Calu3 (cell line): Measurements from ENCODE around the gene EVPL. TPM values are rescaled to one million over a fixed set of nuclear protein-coding genes. Genes with fewer than 3 reads are reported as not detected.

Experiments used
- BruUV-seq: library from RNA; stranded (reverse); fragments of 400-500 nt; replicated peaks from 2 replicates; lab custom pipeline; 2021; lab: Mats Ljungman, UMichigan
- CTCF ChIA-PET: fragments of 300-600 bp; sonication (Branson Sonifier 250); formaldehyde crosslinking; loops from one replicate; lab custom pipeline; 2022; ENCODE audit warnings: antibody characterized with exemption; lab: Charles Lee
- DNase-seq: peaks from one replicate; pipeline ENCODE4 v3.0.0; 2022
- H3K27ac Mint-ChIP-seq: one replicate; pipeline ENCODE4 v1.8.0; 2022; ENCODE audit warnings: mixed read lengths; ENCODE audit not compliant: unreplicated experiment
- H3K27me3 Mint-ChIP-seq: one replicate; pipeline ENCODE4 v1.8.0; 2022; ENCODE audit warnings: mixed read lengths; ENCODE audit not compliant: unreplicated experiment
- H3K36me3 Mint-ChIP-seq: one replicate; pipeline ENCODE4 v1.8.0; 2022; ENCODE audit warnings: mild to moderate bottlenecking, moderate library complexity, mixed read lengths; ENCODE audit not compliant: insufficient read depth, unreplicated experiment
- H3K4me1 Mint-ChIP-seq: one replicate; pipeline ENCODE4 v1.8.0; 2022; ENCODE audit warnings: mild to moderate bottlenecking, low read depth, mixed read lengths; ENCODE audit not compliant: unreplicated experiment
- H3K4me3 Mint-ChIP-seq: one replicate; pipeline ENCODE4 v1.8.0; 2022; ENCODE audit warnings: mild to moderate bottlenecking, low read depth, moderate library complexity, mixed read lengths; ENCODE audit not compliant: unreplicated experiment
- H3K9me3 Mint-ChIP-seq: one replicate; pipeline ENCODE4 v1.8.0; 2022; ENCODE audit warnings: low read depth, mixed read lengths; ENCODE audit not compliant: unreplicated experiment
- CTCF ChIP-seq: fragments of 200-600 bp; IDR thresholded peaks from one replicate; pipeline ENCODE4 v1.8.0; 2022; ENCODE audit warnings: antibody characterized with exemption; ENCODE audit not compliant: unreplicated experiment
- intact Hi-C: fragments of 100-400 bp; cut with micrococcal nuclease; formaldehyde crosslinking; loops from one replicate; pipeline ENCODE4 v1.10.0; 2022; ENCODE audit not compliant: unreplicated experiment
- total RNA-seq: library from RNA; stranded (reverse); gene quantifications from 2 replicates; pipeline ENCODE4 v1.2.3, GENCODE V29; 2022

EVPL gene
- total RNA-seq, 1 experiment from 2014 or later = 51.8 TPM

GRCh38 chr17:76007850-76008165 lies 19.3 kb downstream of the EVPL start:
- DNase-seq = no peak
- peaks cover 73% of the 10 kb centered on the region for H3K36me3 Mint-ChIP-seq
- no TSS peak for BruUV-seq
- no peak overlapping the region for H3K4me3 Mint-ChIP-seq
- CTCF ChIA-PET = interaction anchor here (0.6 to 1.0 kb wide), 2 partner anchors 103 to 241 kb away, joined by 3 read pairs; no protein-coding TSS in a partner anchor
- H3K9me3 Mint-ChIP-seq = no peaks in the 10 kb centered on the region
- intact Hi-C loops = no loop called here
- no peaks in the 10 kb centered on the region for H3K27me3 Mint-ChIP-seq
- no peak for TF ChIP-seq CTCF
- H3K4me1 Mint-ChIP-seq = peaks cover 12% of the 10 kb centered on the region
- H3K27ac Mint-ChIP-seq = no peak overlapping the region

- intact Hi-C loops = no loop called here
- Mint-ChIP-seq H3K4me3 (no peak overlapping the region), H3K4me1 (peaks cover 12% of the 10 kb centered on the region), H3K27me3 (no peaks in the 10 kb centered on the region), H3K9me3 (no peaks in the 10 kb centered on the region), H3K36me3 (peaks cover 76% of the 10 kb centered on the region), H3K27ac (no peak overlapping the region)
- no peak for TF ChIP-seq CTCF
- CTCF ChIA-PET = interaction anchor here (1.0 kb wide), 1 partner anchor 102 kb away, joined by 3 read pairs; no protein-coding TSS in a partner anchor
- DNase-seq = no peak
- TSS peak; percentile 31 for BruUV-seq
Observed at GRCh38 chr17:76007131-76007849, 19.8 kb downstream of the EVPL start.

GRCh38 chr17:76005263-76006149 lies 21.6 kb downstream of the EVPL start:
- peak; percentile 91 for DNase-seq
- peak; percentile 71 for TF ChIP-seq CTCF
- H3K9me3 Mint-ChIP-seq = no peaks in the 10 kb centered on the region
- BruUV-seq = no TSS peak
- H3K36me3 Mint-ChIP-seq = peaks cover 61% of the 10 kb centered on the region
- CTCF ChIA-PET = interaction anchor here (0.6 to 2.4 kb wide), 8 partner anchors 12 to 771 kb away, joined by 3 to 22 read pairs (median 4); partner anchors contain the start of genes ACOX1, FBF1, MRPL38 and TEN1
- peak overlapping the region; percentile 14 for H3K4me3 Mint-ChIP-seq
- no peaks in the 10 kb centered on the region for H3K27me3 Mint-ChIP-seq
- intact Hi-C loops = loop anchor here (1.0 kb wide), 1 partner anchor 100 kb away; no protein-coding TSS in a partner anchor
- peak overlapping the region; percentile 53 for H3K27ac Mint-ChIP-seq
- peaks cover 12% of the 10 kb centered on the region for H3K4me1 Mint-ChIP-seq

- Mint-ChIP-seq H3K9me3 (no peaks in the 10 kb centered on the region), H3K27ac (peak overlapping the region; percentile 53), H3K4me3 (no peak overlapping the region), H3K36me3 (peaks cover 55% of the 10 kb centered on the region), H3K27me3 (no peaks in the 10 kb centered on the region), H3K4me1 (peaks cover 12% of the 10 kb centered on the region)
- TF ChIP-seq CTCF = no peak
- BruUV-seq = no TSS peak
- no peak for DNase-seq
- intact Hi-C loops = loop anchor here (1.0 kb wide), 1 partner anchor 100 kb away; no protein-coding TSS in a partner anchor
- CTCF ChIA-PET = interaction anchor here (0.6 to 2.4 kb wide), 7 partner anchors 12 to 106 kb away, joined by 3 to 22 read pairs (median 4); partner anchors contain the start of genes ACOX1, FBF1, MRPL38 and TEN1
Observed at GRCh38 chr17:76004750-76005262, 22.3 kb downstream of the EVPL start.
